Activated naive CD8-positive, alpha-beta T cell treated with anti-CD3 and anti-CD28 coated beads, Interleukin-2, amount 50 U/mL, for 24 hours (primary cell): ENCODE data around the gene CEBPZ.
A peak's percentile ranks its signal among the peaks of the same experiment; 100 is the strongest.
"Not testable (repeated sequence)": the region's sequence is repeated elsewhere in the genome, so short reads cannot be mapped to it uniquely, and the experiment has no call there.

ENCODE experiments used
- ATAC-seq: fragments of 150-1000 bp; cut with Tn5 transposase; one replicate; pipeline ENCODE4 v1.10.0; 2021
- DNase-seq: peaks from one replicate; pipeline ENCODE4 v3.0.0; 2021
- H3K27ac Mint-ChIP-seq: one replicate; pipeline ENCODE4 v1.8.0; 2021; ENCODE audit warnings: mild to moderate bottlenecking, mixed read lengths
- H3K27me3 Mint-ChIP-seq: one replicate; pipeline ENCODE4 v1.8.0; 2021; ENCODE audit warnings: mixed read lengths
- H3K36me3 Mint-ChIP-seq: one replicate; pipeline ENCODE4 v1.8.0; 2021; ENCODE audit warnings: low read depth, mixed read lengths
- H3K4me1 Mint-ChIP-seq: one replicate; pipeline ENCODE4 v1.8.0; 2021; ENCODE audit warnings: mixed read lengths
- H3K4me3 Mint-ChIP-seq: one replicate; pipeline ENCODE4 v1.8.0; 2021; ENCODE audit warnings: mild to moderate bottlenecking, moderate library complexity, mixed read lengths
- H3K9me3 Mint-ChIP-seq: one replicate; pipeline ENCODE4 v1.8.0; 2021; ENCODE audit warnings: mixed read lengths

Gene CEBPZ

GRCh38 chr2:37243435-37243834, 12.0 kb upstream of the CEBPZ start:
- peaks cover 37% of the 10 kb centered on the region for H3K36me3 Mint-ChIP-seq
- no peaks in the 10 kb centered on the region for H3K9me3 Mint-ChIP-seq
- H3K27me3 Mint-ChIP-seq, result no peaks in the 10 kb centered on the region
- ATAC-seq, result no peak
- DNase-seq, result no peak
- peaks cover 10% of the 10 kb centered on the region for H3K4me1 Mint-ChIP-seq
- H3K27ac Mint-ChIP-seq, result no peak overlapping the region
- no peak overlapping the region for H3K4me3 Mint-ChIP-seq

DNA sequence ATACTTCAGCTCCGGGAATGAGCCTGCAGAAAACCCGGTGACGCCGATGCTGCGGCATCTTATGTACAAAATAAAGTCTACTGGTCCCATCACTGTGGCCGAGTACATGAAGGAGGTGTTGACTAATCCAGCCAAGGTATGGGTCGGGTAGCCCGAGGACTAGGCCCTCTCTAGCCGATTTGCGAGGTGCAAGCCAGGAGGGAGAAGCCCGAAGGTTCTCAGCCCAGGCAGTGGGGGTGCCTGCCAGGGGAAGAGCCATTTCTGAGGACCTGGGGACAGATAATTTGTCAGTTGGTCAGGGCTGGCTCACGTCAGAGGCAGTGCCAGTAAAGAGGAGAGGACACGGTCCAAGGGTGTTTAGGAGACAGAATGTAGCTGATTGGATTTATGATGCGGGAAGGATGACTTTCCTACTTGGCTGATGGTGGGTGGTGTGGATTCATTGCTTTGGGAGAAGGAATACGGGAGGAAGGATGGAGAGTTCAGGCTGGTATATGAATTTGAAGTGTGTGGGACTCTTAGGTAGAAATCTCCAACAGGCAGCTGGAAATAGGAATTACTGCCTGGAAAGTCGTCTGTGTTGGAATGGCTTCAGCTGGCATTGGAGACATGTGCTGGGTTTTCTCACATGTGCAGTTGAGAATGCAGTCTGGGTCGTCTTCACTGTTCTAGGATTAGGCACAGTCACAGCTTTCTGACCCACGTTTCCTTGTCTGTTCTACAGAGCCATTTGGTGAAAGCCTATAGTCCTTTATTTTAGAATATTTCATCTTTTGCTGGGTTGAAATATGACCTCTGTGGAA, 936 bp upstream of the CEBPZ start:
- H3K36me3 Mint-ChIP-seq, result peaks cover 31% of the 10 kb centered on the region
- H3K27me3 Mint-ChIP-seq, result no peaks in the 10 kb centered on the region
- no peaks in the 10 kb centered on the region for H3K9me3 Mint-ChIP-seq
- no peak overlapping the region for H3K4me3 Mint-ChIP-seq
- ATAC-seq (no peak), DNase-seq (no peak)
- no peak overlapping the region for H3K27ac Mint-ChIP-seq
- peaks cover 29% of the 10 kb centered on the region for H3K4me1 Mint-ChIP-seq

DNA sequence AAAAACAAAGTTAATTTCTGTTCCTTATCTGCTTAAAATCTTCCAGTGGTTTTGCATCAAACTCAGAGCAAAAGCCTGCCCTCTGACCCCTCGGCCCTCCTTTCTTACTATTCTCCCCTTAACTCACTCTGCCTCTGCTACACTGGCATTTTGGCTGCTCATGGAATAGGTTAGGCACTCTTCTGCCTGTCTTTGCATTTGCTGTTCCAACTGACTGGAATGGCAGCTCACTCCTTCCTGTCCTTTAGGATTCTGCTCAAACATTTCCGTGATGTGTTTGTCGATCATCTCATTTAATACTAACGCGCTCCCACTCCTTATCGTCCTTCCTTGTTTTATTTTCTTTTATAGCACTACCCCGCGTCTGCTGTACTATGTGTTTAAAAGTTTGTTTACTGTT, 815 bp downstream of the CEBPZ start:
- ATAC-seq, result no peak
- H3K36me3 Mint-ChIP-seq, result peaks cover 39% of the 10 kb centered on the region

GRCh38 chr2:37228788-37229187, 2.6 kb downstream of the CEBPZ start:
- Mint-ChIP-seq H3K27me3 (no peaks in the 10 kb centered on the region), H3K4me3 (no peak overlapping the region), H3K4me1 (peaks cover 55% of the 10 kb centered on the region), H3K27ac (no peak overlapping the region), H3K36me3 (peaks cover 43% of the 10 kb centered on the region), H3K9me3 (no peaks in the 10 kb centered on the region)
- DNase-seq (no peak), ATAC-seq (no peak)

More for the DNA sequence above, 815 bp downstream of the CEBPZ start:
- no peaks in the 10 kb centered on the region for H3K27me3 Mint-ChIP-seq
- peaks cover 43% of the 10 kb centered on the region for H3K4me1 Mint-ChIP-seq
- DNase-seq, result no peak
- H3K4me3 Mint-ChIP-seq, result no peak overlapping the region
- H3K27ac Mint-ChIP-seq, result no peak overlapping the region
- H3K9me3 Mint-ChIP-seq, result no peaks in the 10 kb centered on the region

- DNase-seq, result no peak
- Mint-ChIP-seq H3K27me3 (no peaks in the 10 kb centered on the region), H3K4me1 (peaks cover 69% of the 10 kb centered on the region), H3K36me3 (peaks cover 60% of the 10 kb centered on the region), H3K9me3 (no peaks in the 10 kb centered on the region), H3K27ac (no peak overlapping the region), H3K4me3 (peak overlapping the region; percentile 5)
- no peak for ATAC-seq
Measured at GRCh38 chr2:37226863-37227262, 4.5 kb downstream of the CEBPZ start.

GRCh38 chr2:37225129-37225528, 6.3 kb downstream of the CEBPZ start:
- not testable (repeated sequence) for ATAC-seq, H3K9me3 Mint-ChIP-seq, DNase-seq, H3K27me3 Mint-ChIP-seq
- H3K36me3 Mint-ChIP-seq, result peaks cover 74% of the 10 kb centered on the region
- H3K4me3 Mint-ChIP-seq, result peak overlapping the region; percentile 49
- peak overlapping the region; percentile 55 for H3K27ac Mint-ChIP-seq
- peaks cover 68% of the 10 kb centered on the region for H3K4me1 Mint-ChIP-seq

DNA sequence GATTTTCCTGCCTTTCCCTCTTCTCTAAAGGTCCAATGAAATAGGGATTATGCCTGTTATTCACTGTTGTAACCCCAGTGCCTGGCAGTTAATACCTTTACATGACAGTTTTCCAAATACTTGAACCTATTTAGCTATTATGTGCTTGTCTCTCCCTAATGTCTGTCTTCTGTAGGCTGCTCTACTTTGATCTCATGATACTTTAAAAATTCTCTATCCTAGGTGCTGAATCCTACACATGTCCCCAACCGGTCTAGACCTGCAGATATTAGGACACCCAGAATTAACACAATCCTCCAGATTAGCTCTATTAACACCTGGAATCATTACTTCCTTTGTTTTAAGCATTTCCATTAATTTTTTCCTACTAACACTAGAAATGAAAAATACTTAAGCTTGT, 7.3 kb downstream of the CEBPZ start:
- no peak for DNase-seq
- no peak overlapping the region for H3K27ac Mint-ChIP-seq
- H3K36me3 Mint-ChIP-seq, result peaks cover 76% of the 10 kb centered on the region
- H3K9me3 Mint-ChIP-seq, result no peaks in the 10 kb centered on the region
- H3K4me1 Mint-ChIP-seq, result peaks cover 60% of the 10 kb centered on the region
- no peak overlapping the region for H3K4me3 Mint-ChIP-seq
- H3K27me3 Mint-ChIP-seq, result no peaks in the 10 kb centered on the region
- ATAC-seq, result no peak

GRCh38 chr2:37223131-37223530, 8.3 kb downstream of the CEBPZ start:
- no peaks in the 10 kb centered on the region for H3K27me3 Mint-ChIP-seq
- H3K4me3 Mint-ChIP-seq, result no peak overlapping the region
- H3K4me1 Mint-ChIP-seq, result peaks cover 52% of the 10 kb centered on the region
- DNase-seq (no peak), ATAC-seq (no peak)
- peaks cover 77% of the 10 kb centered on the region for H3K36me3 Mint-ChIP-seq
- H3K9me3 Mint-ChIP-seq, result no peaks in the 10 kb centered on the region
- H3K27ac Mint-ChIP-seq, result no peak overlapping the region

GRCh38 chr2:37219046-37219445, 12.3 kb downstream of the CEBPZ start:
- Mint-ChIP-seq H3K36me3 (peaks cover 65% of the 10 kb centered on the region), H3K4me3 (no peak overlapping the region), H3K27ac (no peak overlapping the region), H3K4me1 (peaks cover 25% of the 10 kb centered on the region), H3K27me3 (no peaks in the 10 kb centered on the region), H3K9me3 (no peaks in the 10 kb centered on the region)
- DNase-seq (no peak), ATAC-seq (no peak)

DNA sequence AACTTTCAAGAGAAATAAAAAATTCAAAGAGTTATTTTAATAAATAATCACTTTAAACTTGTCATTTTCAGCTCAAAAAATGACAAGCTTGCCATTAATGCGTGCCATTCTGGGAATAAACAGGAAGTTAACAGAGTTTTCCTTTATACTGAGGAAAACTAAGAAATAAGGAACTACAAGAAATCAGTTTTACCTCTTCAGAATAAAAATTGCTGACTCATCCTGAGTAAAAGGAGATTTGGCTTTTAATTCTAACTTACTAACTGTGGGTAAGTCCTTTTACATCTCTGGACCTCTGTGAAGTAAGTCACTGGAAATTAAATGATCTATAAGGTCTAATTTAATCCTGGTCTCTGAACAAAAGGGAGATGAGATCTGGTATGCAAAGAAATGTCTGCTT, 16.1 kb downstream of the CEBPZ start:
- Mint-ChIP-seq H3K9me3 (no peaks in the 10 kb centered on the region), H3K27me3 (no peaks in the 10 kb centered on the region), H3K27ac (peak overlapping the region; percentile 52), H3K36me3 (peaks cover 64% of the 10 kb centered on the region), H3K4me3 (no peak overlapping the region), H3K4me1 (peaks cover 6% of the 10 kb centered on the region)
- ATAC-seq, result no peak
- DNase-seq, result no peak

- peaks cover 82% of the 10 kb centered on the region for H3K36me3 Mint-ChIP-seq
- H3K9me3 Mint-ChIP-seq, result peaks cover 31% of the 10 kb centered on the region
- ATAC-seq (no peak), DNase-seq (no peak)
- no peak overlapping the region for H3K4me3 Mint-ChIP-seq
- H3K27me3 Mint-ChIP-seq, result no peaks in the 10 kb centered on the region
- peak overlapping the region; percentile 3 for H3K27ac Mint-ChIP-seq
- H3K4me1 Mint-ChIP-seq, result peaks cover 15% of the 10 kb centered on the region
Measured at GRCh38 chr2:37211939-37212338, 19.5 kb downstream of the CEBPZ start.

- Mint-ChIP-seq H3K4me1 (peaks cover 13% of the 10 kb centered on the region), H3K9me3 (peaks cover 35% of the 10 kb centered on the region), H3K27ac (no peak overlapping the region), H3K27me3 (no peaks in the 10 kb centered on the region), H3K4me3 (no peak overlapping the region), H3K36me3 (peaks cover 84% of the 10 kb centered on the region)
- DNase-seq, result no peak
- no peak for ATAC-seq
Measured at GRCh38 chr2:37211212-37211611, 20.2 kb downstream of the CEBPZ start.

DNA sequence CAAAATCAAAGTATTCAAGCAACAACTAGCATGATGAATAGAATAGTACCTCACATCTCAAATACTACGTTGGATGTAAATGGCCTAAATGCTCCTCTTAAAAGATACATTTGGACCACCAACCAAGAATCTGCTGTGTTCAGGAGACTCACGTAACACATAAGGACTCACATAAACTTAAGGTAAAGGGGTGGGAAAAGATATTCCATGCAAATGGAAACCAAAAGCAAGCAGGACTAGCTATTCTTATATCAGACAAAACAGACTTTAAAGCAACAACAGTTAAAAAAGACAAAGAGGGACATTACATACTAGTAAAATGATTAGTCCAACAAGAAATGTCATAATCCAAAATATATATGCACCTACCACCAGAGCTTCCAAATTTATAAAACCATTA, 24.6 kb downstream of the CEBPZ start:
- H3K9me3 Mint-ChIP-seq, result peaks cover 44% of the 10 kb centered on the region
- peaks cover 97% of the 10 kb centered on the region for H3K36me3 Mint-ChIP-seq
- H3K27ac Mint-ChIP-seq, DNase-seq, H3K4me3 Mint-ChIP-seq, ATAC-seq, H3K27me3 Mint-ChIP-seq: not testable (repeated sequence)
- peaks cover 26% of the 10 kb centered on the region for H3K4me1 Mint-ChIP-seq

DNA sequence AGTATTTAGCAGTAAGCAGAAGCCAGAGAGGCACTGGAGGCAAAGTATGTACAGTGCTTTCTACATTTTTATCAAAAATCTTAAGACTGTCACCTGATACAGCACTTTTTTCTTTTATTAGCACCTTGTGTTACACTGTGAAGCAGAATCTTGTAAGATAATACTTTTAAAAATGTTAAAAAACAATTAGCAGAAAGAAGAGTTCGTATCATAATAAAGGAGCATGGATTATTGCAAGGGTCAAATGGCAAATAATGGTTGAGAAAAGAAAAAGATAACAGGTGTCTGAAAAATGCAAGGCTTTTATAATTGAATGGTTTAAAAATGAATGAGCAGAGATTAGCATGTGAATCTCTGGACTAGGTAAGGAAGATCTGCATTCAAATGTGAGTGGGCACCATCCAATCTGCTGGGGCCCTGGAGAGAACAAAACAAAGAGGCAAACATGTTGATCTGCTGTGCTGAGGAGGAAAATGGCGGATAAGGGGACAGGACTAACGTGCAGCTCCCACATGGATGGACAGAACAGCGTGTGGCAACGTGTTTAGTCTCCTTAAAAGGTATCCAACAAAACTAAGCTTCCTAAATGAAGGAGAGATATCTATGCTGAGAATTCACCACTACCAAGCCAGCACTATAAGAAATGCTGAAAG, 25.6 kb downstream of the CEBPZ start:
- Mint-ChIP-seq H3K27ac (no peak overlapping the region), H3K4me1 (peaks cover 35% of the 10 kb centered on the region), H3K4me3 (no peak overlapping the region), H3K27me3 (no peaks in the 10 kb centered on the region), H3K9me3 (peaks cover 44% of the 10 kb centered on the region), H3K36me3 (peaks cover 97% of the 10 kb centered on the region)
- no peak for ATAC-seq
- DNase-seq, result no peak

GRCh38 chr2:37205071-37205661, 26.2 kb downstream of the CEBPZ start:
- H3K36me3 Mint-ChIP-seq, result peaks cover 95% of the 10 kb centered on the region
- DNase-seq, H3K27me3 Mint-ChIP-seq, ATAC-seq, H3K4me3 Mint-ChIP-seq: not testable (repeated sequence)
- H3K4me1 Mint-ChIP-seq, result peaks cover 42% of the 10 kb centered on the region
- peaks cover 44% of the 10 kb centered on the region for H3K9me3 Mint-ChIP-seq
- H3K27ac Mint-ChIP-seq, result peak overlapping the region; percentile 24
